NOMO-1 treated with DMSO at 0.1 percent for 48 hours (cell line): Measurements from ENCODE around the gene NBPF11.
"Not testable (repeated sequence)": the region's sequence is repeated elsewhere in the genome, so short reads cannot be mapped to it uniquely, and the experiment has no call there.

ENCODE experiments used
- DNase-seq: peaks from one replicate; lab custom pipeline; 2025; ENCODE audit not compliant: unreplicated experiment; lab: John Stamatoyannopoulos, UW

NBPF11 gene, protein sequence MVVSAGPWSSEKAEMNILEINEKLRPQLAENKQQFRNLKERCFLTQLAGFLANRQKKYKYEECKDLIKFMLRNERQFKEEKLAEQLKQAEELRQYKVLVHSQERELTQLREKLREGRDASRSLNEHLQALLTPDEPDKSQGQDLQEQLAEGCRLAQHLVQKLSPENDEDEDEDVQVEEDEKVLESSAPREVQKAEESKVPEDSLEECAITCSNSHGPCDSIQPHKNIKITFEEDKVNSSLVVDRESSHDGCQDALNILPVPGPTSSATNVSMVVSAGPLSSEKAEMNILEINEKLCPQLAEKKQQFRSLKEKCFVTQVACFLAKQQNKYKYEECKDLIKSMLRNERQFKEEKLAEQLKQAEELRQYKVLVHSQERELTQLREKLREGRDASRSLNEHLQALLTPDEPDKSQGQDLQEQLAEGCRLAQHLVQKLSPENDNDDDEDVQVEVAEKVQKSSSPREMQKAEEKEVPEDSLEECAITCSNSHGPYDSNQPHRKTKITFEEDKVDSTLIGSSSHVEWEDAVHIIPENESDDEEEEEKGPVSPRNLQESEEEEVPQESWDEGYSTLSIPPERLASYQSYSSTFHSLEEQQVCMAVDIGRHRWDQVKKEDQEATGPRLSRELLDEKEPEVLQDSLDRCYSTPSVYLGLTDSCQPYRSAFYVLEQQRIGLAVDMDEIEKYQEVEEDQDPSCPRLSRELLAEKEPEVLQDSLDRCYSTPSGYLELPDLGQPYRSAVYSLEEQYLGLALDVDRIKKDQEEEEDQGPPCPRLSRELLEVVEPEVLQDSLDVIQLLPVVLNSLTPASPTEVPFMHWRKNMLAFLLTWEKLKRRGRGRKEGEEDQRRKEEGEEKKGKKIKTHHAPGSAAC

DNA sequence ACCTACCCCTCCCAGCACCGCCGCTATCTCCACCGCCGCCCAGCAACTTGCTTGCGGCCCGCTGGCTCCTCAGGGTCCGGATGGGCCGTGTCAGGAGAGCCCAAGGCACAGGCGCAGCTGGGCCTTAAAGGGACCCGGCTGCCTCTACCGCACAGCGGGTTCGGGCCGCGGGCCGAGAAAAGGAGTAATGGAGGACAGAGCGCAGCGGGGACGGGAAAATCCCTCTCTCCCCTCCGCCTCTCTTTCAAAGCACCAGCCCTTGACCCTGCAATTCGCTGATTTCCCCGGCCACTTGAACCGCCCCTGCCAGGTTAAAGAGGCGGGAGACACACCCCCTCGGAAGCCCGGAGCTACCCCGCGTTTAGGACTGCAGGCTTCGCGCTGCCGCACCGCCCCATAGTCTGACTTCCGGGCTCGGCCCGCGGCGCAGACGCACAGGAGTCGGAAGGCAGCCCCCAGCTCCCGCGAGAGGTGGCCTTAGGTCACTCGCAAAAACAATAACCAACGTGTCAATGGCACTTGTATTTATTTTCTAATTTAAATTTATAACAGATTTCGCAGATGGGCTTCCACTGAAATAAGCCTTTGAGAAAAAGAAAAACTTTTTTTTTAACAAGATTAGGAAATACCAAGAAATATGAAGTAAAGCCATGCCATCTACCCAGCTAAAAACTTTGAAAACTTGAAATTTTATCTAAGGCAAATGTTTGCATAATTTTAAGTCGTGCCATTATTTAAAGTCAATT is at the start of gene NBPF11:
Gene NBPF11 (minus strand): TSS at position 371 of the 746 bp plus-strand sequence. CDS start 25,278 bp downstream, outside the sequence.
- peak; percentile 74 for DNase-seq

DNA sequence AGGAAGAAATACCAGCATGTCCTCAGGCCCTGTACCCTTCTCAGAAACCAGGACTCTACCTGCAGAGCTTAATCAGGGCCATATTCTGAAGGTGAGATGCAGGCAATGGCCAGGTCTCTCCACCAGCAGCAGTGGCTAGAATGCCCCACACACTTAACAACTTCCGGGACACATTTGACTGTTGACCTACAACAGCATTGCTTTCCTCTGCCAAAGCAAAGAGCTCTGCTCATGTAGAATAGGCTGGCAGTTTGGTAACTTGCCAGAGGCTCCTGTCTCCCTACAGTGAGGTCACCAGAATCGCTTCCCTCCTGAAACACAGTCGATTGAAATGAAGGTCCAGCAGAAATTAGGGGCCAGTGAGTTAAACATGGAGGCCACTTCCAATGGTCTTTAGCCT is 45.3 kb upstream of the NBPF11 start:
- not testable (repeated sequence) for DNase-seq

DNA sequence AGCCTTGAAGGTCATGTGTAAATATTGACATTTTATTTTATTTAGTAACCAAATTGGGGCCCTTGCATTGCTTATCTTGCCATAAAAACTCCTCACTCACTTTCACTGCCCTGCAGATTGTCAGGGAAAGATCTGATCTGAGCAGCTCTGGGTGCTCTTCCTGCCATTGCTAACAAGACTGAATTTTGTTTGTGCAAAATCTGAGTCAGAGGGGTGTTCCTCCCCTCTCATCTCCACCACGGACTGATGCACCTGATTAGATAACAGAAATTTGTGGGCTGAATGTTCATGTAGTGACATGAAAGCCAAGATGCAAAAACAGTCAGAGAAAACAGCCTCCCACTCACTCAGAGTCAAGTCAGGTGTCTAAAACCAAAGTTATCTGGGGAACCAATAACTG is 44.9 kb upstream of the NBPF11 start:
- DNase-seq: not testable (repeated sequence)

DNA sequence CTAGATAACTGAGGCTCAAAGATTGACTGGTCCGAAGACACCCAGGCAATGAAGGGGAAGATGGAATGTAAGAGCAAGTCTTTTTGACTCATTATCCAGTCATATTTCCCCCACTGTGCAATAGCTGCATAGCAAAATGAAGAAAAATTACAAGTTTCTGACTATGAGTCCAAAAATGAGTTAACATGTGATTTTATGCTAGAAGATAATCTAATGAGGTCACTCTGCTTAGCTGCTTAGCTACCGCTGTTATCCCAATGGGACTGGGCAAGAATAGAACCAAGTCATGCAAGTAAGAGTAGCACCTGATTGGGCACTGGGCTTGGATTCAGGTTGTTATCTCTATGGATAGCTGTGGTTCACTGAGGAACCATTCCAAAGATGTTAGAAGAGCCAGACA is 43.0 kb upstream of the NBPF11 start:
- not testable (repeated sequence) for DNase-seq

DNA sequence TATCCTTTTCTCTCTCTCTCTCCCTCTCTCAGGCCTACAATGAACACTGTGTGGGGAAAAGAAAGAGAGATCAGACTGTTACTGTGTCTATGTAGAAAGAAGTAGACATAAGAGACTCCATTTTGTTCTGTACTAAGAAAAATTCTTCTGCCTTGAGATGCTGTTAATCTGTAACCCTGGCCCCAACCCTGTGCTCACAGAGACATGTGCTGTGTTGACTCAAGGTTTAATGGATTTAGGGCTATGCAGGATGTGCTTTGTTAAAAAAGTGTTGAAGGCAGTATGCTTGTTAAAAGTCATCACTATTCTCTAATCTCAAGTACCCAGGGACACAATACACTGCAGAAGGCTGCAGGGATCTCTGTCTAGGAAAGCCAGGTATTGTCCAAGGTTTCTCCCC is 36.7 kb upstream of the NBPF11 start:
- DNase-seq: not testable (repeated sequence)

DNA sequence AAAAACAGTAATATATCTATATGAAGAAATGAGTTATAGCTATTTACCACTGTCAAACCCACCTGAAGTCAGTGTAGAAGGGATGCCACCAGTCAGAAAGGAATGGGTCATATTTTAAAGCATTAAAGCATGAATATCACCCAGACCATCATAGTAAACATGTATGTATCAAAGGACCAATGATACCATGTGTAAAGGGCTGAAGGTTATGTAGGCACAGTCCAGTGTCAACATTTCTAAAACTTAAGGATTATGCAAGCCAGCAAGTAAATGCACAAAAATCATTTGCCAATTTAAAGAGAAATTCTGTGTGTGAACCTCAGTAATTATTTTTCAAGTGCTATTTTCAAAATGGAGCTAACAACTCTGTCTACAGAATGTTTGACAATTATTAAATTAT is 26.6 kb upstream of the NBPF11 start:
- not testable (repeated sequence) for DNase-seq

DNA sequence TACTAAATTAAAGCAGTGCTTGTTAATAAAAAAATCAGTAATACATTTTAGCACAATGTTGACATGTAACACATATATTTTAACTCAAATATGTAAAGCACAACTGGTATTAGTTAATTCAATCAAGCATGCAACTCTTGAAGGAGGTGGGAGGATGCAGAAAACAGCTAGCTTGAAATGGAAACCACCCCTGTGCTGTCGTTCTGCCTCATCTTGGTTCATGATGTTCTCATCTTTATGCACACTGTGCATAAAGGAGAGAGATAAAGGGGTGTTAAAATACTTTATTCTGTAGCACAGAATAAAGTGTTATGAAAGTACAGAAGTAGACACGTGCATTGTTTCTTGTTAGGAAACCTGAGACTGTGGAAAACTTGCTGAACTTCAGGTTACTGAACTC is 23.3 kb upstream of the NBPF11 start:
- not testable (repeated sequence) for DNase-seq

DNA sequence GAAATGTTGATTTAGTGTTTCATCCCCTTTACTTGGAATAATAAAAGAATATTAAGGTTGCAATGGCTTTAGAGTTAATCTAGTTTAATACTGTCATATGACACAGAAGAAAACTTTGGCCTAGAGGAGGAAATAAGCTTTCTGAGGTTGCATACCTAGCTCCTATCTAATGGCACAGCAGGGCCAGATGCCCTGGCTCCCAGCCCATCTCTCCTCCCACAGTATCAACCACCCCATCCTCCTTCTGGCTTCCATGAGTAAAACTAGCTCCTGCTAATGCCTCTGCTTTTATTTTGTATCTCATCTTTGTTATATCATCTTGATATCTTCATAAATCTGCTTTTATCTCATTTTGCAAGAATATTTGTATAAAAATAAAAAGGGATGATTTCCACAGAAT is 19.9 kb upstream of the NBPF11 start:
- not testable (repeated sequence) for DNase-seq

DNA sequence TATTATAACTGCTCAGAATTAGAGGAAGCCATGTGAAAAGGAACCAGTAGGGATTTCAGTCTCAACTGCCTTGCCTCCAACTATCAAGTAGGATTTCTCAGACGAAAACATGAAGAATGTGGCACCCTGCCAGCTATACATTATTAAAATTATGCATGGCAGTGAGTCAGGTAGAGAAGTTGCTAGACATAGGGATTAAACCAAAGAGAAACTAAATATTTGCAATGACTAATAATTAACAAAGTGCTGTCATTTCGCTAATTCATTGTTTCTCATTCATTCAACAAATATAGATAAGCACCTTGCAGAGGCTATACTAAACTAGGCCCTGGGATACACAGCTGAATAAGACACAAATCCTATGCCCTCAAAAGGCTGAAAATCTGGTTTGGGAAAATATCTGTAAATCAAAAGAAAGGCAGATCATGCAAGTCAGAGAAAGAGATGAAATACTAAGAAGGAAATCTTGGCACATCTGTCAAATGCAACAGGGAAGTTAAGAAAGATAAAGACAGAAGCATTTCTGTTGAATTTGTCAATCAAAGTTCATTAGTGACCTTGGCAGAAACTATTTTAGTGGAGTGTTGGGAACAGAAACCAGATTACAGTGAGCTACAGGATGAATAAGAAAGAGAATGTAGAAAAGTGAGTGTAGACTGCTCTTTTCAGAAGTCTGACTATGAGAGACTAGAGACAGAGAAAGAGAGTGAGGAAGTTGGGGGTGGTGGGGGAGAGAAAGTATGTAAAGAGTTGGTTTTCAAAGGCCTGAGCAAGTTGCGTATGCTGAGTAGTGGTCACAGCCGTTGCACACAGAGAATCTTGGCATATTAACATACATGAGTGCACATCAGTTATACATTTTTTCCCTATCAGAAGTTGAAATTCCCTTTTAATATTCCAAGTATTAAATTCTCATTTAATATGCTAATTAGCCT is 14.7 kb upstream of the NBPF11 start:
- DNase-seq: no peak

DNA sequence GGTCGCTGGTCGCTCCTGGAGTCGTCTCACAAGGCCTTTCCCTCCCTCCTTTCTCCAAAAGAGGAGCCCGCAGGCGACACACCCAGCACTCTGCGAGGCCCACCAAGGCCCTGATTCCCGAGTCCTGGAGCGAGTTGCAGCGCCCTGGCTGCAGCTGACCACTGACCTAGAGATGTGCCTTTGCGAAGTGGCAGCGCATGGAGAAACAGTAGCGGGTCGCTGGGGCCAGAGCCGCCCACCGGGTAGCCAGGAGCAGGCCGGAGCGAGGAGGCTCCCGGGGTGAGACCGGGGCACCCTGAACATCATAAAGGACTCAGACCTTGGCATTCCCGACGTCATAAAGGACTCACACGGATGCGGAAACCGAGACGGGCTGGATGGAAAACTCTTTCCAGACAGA is 10.3 kb upstream of the NBPF11 start:
- no peak for DNase-seq

DNA sequence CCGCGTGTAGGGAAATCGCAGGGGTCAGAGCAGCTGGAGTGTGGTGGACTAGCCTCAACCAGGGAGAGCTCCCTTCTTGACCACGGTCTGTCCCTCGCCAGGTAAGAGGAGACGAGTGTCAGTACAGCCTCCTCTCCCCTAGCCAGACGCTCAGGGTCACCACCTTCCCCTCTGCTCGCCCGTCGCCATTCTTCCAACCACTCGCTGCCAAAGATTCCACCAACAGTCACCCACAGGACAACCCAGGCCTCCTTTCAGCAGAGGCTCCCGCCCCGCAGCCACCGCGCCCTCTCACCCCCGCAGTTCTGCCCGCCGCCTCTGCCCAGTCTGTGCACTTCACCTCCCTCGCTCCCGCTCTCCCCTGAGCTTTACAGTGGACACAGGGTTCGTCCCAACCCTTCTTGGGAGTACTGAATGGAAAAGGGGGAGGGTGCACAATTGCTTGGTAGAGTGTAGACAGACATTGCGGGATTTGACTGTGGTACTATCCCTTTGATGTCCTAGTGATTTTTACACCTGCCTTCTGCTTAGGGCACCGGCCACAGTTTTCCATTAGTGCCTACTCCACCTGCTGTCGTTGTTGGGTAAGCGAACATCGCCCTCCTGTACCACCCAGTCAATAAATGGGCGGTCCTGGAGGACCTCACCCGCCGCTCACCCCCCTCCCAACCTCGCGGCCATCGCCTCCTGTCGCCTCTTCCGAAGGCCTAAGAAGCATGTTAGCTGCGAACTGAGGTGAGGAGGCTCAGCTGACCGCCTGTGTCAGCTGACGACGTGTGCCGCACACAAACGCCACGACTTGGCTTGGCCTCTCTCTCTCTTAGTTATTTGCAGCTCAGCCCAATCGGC is 9.2 kb upstream of the NBPF11 start:
- no peak for DNase-seq

DNA sequence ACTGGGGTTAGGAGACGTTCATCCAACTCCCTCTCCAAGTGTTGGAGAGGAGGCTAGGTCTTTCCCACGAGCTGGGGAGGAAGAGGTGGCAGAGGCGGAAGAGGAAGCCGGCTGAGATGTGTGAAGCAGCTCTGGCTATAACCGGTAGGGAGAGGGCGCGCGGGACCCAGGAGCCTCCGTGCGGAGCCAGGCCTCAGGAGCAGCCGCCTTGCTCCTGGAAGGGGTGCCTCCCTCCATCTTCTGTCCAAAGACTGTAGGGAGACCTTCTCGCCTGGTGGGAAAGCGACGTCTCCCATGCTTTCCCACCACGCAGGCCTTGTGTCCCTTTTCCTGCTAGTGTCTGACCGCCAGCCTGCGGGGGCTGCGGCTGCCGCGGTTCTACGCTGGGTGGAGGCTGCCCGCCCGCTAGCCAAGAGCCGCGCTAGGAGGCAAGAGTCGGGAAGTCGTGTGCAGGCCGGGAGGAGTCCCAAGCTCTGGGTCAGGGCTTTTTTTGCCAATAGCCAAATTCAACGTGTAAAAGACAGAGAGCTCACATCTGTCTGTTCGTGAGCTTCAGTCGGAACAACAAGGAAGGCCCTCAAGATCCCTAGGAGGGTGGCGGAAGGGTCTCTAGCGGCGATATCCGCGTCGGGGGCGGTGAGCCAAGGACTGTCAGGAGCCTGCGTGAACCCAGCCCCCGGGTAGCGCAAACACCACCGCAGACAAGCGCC is 8.4 kb upstream of the NBPF11 start:
- DNase-seq: no peak

DNA sequence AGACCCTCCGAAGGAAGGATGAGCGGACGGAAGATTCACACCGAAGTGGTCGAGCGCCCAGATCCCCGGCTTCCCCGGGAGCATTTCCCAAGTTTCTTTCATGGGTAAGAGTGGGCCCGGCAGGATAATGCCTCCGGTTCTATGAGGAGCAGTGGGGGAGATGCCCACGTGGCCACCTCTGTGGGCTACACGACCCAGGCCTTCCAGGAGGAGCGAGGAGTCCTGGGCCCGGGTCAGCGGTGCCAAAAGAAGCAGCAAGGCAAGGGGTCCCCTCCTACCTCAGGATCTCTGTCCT is 7.9 kb upstream of the NBPF11 start:
- DNase-seq: no peak

DNA sequence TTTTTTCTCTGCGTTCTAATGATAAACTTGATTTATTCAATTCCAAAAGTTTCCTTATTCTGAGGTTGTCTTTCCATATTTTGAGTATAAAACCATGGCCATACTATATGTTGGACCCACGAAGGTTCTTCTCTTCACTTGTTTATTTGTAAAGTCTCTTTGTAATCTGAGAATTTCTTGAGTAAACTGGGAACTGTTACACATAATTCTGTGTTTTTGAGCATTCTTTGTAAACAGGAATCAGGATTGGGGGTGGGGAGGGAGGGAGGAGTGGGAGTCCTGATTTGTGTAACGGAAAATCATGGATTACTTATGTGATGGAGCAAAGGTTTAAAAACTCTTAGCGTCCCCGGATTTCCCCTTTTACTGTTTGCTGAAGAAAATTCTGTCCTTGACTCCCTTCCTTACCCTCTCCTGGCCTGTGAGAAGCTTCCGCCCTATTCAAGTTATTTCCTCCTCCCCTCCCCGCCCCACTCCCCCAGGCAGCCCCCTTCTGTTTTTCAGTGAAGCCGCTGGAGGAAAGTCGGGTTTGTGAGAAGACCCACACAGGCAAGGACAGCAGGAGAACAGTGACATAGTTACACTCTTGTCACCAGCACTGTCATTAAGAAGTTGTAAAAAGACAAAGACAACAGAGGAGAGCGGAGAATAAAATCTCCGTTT is 6.4 kb upstream of the NBPF11 start:
- DNase-seq: no peak

DNA sequence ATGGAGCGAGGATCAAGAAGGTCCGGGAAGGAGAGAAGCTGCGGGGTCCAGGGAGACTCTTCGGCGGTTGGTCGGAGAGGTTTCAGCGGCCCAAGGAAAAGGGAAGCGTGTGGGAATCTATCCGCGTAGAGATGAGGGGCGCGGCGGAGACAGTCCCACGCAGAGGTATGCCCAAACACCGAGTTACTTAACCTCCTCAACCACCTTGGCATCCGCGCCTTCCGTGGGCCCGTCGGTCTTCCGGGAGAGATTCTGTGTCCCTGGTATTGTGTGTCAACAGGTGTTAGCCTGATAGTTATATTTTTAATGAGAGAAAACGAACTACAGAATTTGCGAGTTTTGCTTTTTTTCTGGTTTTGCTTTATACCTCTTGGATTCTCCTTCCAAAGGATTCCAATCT is 5.7 kb upstream of the NBPF11 start:
- DNase-seq: not testable (repeated sequence)

DNA sequence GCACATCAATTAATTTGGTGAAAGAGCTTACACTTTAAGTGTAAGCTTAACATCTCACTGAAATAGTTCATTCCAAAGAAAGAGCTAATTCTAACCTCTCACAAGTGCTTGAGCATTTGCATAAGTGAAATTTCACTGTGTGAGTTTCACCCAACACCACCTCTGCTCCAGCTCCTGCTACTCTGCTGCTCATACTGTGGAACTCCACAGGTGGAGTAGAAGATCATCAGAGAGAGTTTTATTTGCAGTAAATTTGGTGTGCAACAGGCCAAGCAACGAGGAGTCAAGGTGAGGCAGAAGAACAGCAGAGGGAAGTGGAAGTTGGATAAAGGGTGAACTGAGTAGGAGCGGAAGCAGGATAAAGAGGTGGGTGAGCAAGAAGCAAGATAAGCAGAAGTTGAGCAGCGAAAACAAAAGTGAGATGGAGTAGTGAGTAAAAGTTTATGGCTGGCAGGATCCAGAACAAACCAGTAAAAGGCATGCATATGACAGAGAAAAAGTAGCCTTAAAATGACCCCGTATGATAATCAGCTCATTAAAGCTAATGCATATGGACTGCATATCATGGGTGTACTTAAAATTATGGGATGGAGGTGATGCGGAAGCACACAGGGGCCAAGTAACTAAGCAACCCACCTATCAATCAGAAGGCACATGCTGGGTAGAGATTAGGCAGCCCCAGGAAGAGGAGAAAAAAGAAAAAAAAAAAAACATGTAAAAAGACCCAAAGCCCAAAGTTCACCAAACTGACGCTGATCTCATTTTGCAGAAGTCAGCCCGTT is 3.6 kb upstream of the NBPF11 start:
- DNase-seq: not testable (repeated sequence)

DNA sequence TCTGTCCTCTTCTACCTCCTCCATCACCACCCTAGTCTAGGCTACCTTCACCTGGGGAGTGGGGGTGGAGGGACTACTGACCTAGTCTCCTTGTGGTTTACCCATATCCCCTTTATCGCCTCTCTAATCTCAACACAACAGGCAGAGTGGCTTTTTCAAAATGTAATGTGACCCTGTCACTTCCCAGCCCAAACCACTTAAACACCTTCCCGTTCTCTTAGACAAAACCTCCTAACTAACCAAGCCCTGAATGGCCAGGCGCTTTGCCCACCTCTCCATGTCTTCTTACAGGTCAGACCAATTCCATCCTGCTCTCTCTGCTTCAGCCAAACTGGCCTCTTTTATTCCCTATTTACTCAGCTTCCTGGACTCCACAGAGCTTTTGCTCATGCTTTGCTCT is 714 bp upstream of the NBPF11 start:
- DNase-seq: not testable (repeated sequence)
